Parathyroid adenoma (tissue), 2 donors: Measurements from ENCODE around the gene ECT2.

Source experiments
- H2AFZ ChIP-seq: fragments of 300-600 bp; sonication (generic); one replicate; pipeline ENCODE4 v1.7.0; 2017; ENCODE audit warnings: antibody characterized with exemption, mild to moderate bottlenecking
- H3K27ac ChIP-seq: fragments of 300-600 bp; sonication (generic); one replicate; pipeline ENCODE4 v1.7.0; 2017
- H3K27me3 ChIP-seq: fragments of 300-600 bp; sonication (generic); one replicate; pipeline ENCODE4 v1.7.0; 2017; ENCODE audit warnings: low read length; ENCODE audit not compliant: control insufficient read depth, insufficient read depth
- H3K36me3 ChIP-seq: fragments of 300-600 bp; sonication (generic); one replicate; pipeline ENCODE4 v1.7.0; 2017; ENCODE audit warnings: low read length; ENCODE audit not compliant: control insufficient read depth, insufficient read depth
- H3K4me1 ChIP-seq: fragments of 300-600 bp; sonication (generic); one replicate; pipeline ENCODE4 v1.7.0; 2017; ENCODE audit warnings: control low read depth
- H3K4me2 ChIP-seq: fragments of 300-600 bp; sonication (generic); one replicate; pipeline ENCODE4 v1.7.0; 2017; ENCODE audit warnings: low read length
- H3K4me3 ChIP-seq: fragments of 300-600 bp; sonication (generic); one replicate; pipeline ENCODE4 v1.7.0; 2017; ENCODE audit warnings: low read depth, low read length
- H3K79me2 ChIP-seq: fragments of 300-600 bp; sonication (generic); one replicate; pipeline ENCODE4 v1.7.0; 2017; ENCODE audit warnings: control low read depth
- H3K9ac ChIP-seq: fragments of 300-600 bp; sonication (generic); one replicate; pipeline ENCODE4 v1.7.0; 2017; ENCODE audit warnings: mild to moderate bottlenecking
- H3K9me3 ChIP-seq: fragments of 300-600 bp; sonication (generic); one replicate; pipeline ENCODE4 v1.7.0; 2017; ENCODE audit warnings: low read length; ENCODE audit not compliant: control insufficient read depth
- TF ChIP-seq, protein P1 (sequence below): fragments of 300-600 bp; sonication (generic); IDR thresholded peaks from one replicate; pipeline ENCODE4 v1.7.0; 2017; ENCODE audit warnings: antibody characterized with exemption, mild to moderate bottlenecking
- donor health status: primary hyperparathyroidism.

ECT2 gene

GRCh38 chr3:172840463-172840862, 89.9 kb downstream of the ECT2 start:
- no peaks in the 10 kb centered on the region for H3K9me3 ChIP-seq
- no peak overlapping the region for H3K4me3 ChIP-seq
- no peak overlapping the region for H3K27ac ChIP-seq
- H3K36me3 ChIP-seq, result no peaks in the 10 kb centered on the region
- TF ChIP-seq, protein P1, sequence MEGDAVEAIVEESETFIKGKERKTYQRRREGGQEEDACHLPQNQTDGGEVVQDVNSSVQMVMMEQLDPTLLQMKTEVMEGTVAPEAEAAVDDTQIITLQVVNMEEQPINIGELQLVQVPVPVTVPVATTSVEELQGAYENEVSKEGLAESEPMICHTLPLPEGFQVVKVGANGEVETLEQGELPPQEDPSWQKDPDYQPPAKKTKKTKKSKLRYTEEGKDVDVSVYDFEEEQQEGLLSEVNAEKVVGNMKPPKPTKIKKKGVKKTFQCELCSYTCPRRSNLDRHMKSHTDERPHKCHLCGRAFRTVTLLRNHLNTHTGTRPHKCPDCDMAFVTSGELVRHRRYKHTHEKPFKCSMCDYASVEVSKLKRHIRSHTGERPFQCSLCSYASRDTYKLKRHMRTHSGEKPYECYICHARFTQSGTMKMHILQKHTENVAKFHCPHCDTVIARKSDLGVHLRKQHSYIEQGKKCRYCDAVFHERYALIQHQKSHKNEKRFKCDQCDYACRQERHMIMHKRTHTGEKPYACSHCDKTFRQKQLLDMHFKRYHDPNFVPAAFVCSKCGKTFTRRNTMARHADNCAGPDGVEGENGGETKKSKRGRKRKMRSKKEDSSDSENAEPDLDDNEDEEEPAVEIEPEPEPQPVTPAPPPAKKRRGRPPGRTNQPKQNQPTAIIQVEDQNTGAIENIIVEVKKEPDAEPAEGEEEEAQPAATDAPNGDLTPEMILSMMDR, result no peak
- H3K79me2 ChIP-seq, result no peaks in the 10 kb centered on the region
- H3K4me2 ChIP-seq, result no peak overlapping the region
- no peak overlapping the region for H3K9ac ChIP-seq
- no peak overlapping the region for H2AFZ ChIP-seq
- no peaks in the 10 kb centered on the region for H3K4me1 ChIP-seq
- no peaks in the 10 kb centered on the region for H3K27me3 ChIP-seq

DNA sequence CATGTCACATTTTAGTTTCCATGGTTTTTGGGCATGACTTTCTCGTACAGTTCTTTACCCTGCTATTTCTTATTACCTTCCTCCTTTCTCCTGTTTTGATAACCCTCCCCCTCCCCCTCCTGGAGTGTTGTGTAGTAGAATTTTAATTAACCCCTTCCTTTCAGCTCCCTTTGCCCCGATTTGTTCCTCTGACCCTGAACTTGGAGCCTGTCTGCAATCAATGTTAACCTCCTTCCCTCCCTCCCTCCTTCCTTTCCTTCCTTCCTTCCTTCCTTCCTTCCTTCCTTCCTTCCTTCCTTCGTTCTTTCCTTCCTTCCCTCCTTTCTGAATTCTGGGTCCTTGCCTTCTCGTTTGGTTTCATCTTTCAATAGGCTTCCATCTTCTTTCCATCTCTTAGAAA, 90.4 kb downstream of the ECT2 start:
- Histone ChIP-seq H2AFZ (no peak overlapping the region), H3K4me1 (no peaks in the 10 kb centered on the region), H3K4me3 (no peak overlapping the region), H3K36me3 (no peaks in the 10 kb centered on the region), H3K27ac (no peak overlapping the region), H3K9ac (no peak overlapping the region), H3K79me2 (no peaks in the 10 kb centered on the region), H3K4me2 (no peak overlapping the region), H3K27me3 (no peaks in the 10 kb centered on the region), H3K9me3 (no peaks in the 10 kb centered on the region)
- TF ChIP-seq, protein P1, result no peak

DNA sequence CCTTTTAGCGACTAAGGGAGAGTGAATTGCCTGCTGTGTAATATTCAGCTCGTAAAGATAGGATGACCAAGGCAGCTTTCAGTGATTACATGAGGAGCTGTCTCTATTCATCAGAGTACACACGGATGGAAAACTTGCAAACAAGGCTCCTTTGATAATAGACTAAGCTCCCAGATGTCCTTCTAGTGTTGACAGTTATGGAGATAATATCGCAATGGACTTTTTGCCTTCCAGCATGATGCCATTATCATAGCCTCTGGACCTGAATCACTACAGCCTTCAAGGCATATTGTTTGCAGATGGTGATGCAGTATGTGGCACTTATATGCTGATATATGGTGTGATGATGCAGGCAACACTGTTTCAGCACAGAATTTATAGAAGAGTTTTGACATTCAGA, 93.9 kb downstream of the ECT2 start:
- Histone ChIP-seq H2AFZ (no peak overlapping the region), H3K27me3 (no peaks in the 10 kb centered on the region), H3K4me1 (no peaks in the 10 kb centered on the region), H3K9ac (no peak overlapping the region), H3K79me2 (no peaks in the 10 kb centered on the region), H3K9me3 (no peaks in the 10 kb centered on the region), H3K4me2 (no peak overlapping the region), H3K36me3 (no peaks in the 10 kb centered on the region), H3K27ac (no peak overlapping the region), H3K4me3 (no peak overlapping the region)
- TF ChIP-seq, protein P1, result no peak

DNA sequence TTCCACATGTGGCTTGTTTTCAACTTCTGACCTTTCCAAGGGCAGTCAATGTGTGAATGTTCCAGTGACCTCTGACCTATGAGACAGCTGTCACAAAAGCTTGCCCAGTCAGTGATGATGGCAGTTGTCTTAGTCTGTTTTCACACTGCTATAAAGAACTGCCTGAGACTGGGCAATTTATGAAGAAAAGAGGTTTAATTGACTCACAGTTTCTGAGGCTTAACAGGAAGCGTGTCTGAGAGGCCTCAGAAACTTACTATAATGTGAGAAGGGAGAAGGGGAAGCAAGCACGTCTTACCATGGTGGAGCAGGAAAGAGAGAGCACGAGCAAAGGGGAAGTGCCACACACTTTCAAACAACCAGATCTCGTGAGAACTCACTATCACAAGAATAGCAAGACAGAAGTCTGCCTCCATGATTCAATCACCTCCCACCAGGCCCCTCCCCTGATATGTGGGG, 95.6 kb downstream of the ECT2 start:
- H3K27ac ChIP-seq, result no peak overlapping the region
- no peaks in the 10 kb centered on the region for H3K9me3 ChIP-seq
- H3K4me1 ChIP-seq, result no peaks in the 10 kb centered on the region
- no peaks in the 10 kb centered on the region for H3K36me3 ChIP-seq
- H3K4me2 ChIP-seq, result no peak overlapping the region
- no peaks in the 10 kb centered on the region for H3K27me3 ChIP-seq
- peak overlapping the region; percentile 11 for H2AFZ ChIP-seq
- H3K9ac ChIP-seq, result no peak overlapping the region
- H3K4me3 ChIP-seq, result no peak overlapping the region
- TF ChIP-seq, protein P1, result no peak
- no peaks in the 10 kb centered on the region for H3K79me2 ChIP-seq

DNA sequence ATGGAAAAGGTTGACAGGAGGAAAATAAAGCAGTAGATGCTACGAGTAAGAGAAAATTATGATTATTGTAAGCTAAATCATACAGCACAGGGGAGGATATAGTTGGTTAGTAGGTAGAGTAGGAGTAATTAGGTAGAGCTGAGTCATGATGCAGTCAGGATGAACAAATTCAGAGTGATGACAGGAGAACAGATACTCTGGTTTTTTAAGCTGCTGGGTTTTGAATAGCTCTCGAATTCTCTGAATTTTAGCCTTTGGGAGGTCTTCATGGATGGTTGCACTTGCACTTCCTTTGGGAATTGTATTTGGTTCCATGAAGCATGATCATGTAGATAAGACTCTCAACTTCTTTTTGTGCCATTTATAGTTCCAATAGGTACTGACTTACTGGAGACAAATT, 96.2 kb downstream of the ECT2 start:
- Histone ChIP-seq H2AFZ (no peak overlapping the region), H3K4me1 (no peaks in the 10 kb centered on the region), H3K9ac (no peak overlapping the region), H3K27me3 (no peaks in the 10 kb centered on the region), H3K4me3 (no peak overlapping the region), H3K36me3 (no peaks in the 10 kb centered on the region), H3K79me2 (no peaks in the 10 kb centered on the region), H3K4me2 (no peak overlapping the region), H3K9me3 (no peaks in the 10 kb centered on the region), H3K27ac (no peak overlapping the region)
- TF ChIP-seq, protein P1, result no peak
